Lower leg skin (tissue), 3 donors: ENCODE results near the gene CFDP1.

Source experiments
- CTCF ChIP-seq, 3 donors: fragments of 450-650 bp; IDR thresholded peaks; one replicate each; pipeline ENCODE4 v1.5.1; 2016; ENCODE audit warnings: antibody characterized with exemption in 3 of 3, mild to moderate bottlenecking in 3 of 3, moderate library complexity in 2 of 3
- POLR2A ChIP-seq, 2 donors: fragments of 450-650 bp; IDR thresholded peaks; one replicate each; pipeline ENCODE4 v1.6.1; 2016 to 2017; ENCODE audit warnings: antibody characterized with exemption in 2 of 2, mild to moderate bottlenecking in 1 of 2, moderate library complexity in 1 of 2

- no peak for TF ChIP-seq CTCF (IDR thresholded peaks at IDR 0.05)
- no peak for TF ChIP-seq POLR2A (IDR thresholded peaks at IDR 0.05)
Measured at GRCh38 chr16:75477680-75478473, 44.6 kb upstream of the CFDP1 start.
